Ovary (tissue), 3 donors: Measurements from ENCODE around the gene EIF3B.

ENCODE experiments used
- CTCF ChIP-seq, 3 donors: fragments of 450-650 bp in 2 of 3; fragments of 200-600 bp in 1 of 3; IDR thresholded peaks; one replicate each; pipeline versions ENCODE4 v1.5.1 to v1.8.0; 2016 to 2022; ENCODE audit warnings: antibody characterized with exemption in 3 of 3, mild to moderate bottlenecking in 1 of 3
- EP300 ChIP-seq: sonication (generic); formaldehyde crosslinking; IDR thresholded peaks from one replicate; pipeline ENCODE4 v1.6.1; 2017; ENCODE audit warnings: antibody characterized with exemption
- POLR2A ChIP-seq: fragments of 450-650 bp; IDR thresholded peaks from one replicate; pipeline ENCODE4 v1.6.1; 2017; ENCODE audit warnings: antibody characterized with exemption, mild to moderate bottlenecking, moderate library complexity
- donor health status: DM: no; HTN: no; CAD: no.

GRCh38 chr7:2325162-2325561 lies 29.5 kb upstream of the EIF3B start:
- TF ChIP-seq POLR2A (no peak), CTCF (IDR thresholded peaks at IDR 0.05) (no peak), EP300 (no peak)
